ENCODE data around the gene ZNF512B.

GRCh38 chr20:63942250-63942951 lies 27.3 kb downstream of the ZNF512B start:
- TF ChIP-seq CTCF (IDR thresholded peaks at IDR 0.05) (no peak), REST (IDR thresholded peaks at IDR 0.05) (no peak), ZNF302 (CRISPR knock-in tag; IDR thresholded peaks at IDR 0.05) (no peak), POLR2AphosphoS2 (conservative IDR thresholded peaks at IDR 0.05; ENCODE audit: low read length) (no peak)

Measured in A549 (cell line).